Mesenchymal stem cell (in vitro differentiated cells and primary cell): ENCODE data around the gene OLFM4.
"Not testable (repeated sequence)": the region's sequence is repeated elsewhere in the genome, so short reads cannot be mapped to it uniquely, and the experiment has no call there.

Experiments used
- DNase-seq: peaks from one replicate; pipeline ENCODE4 v3.0.0-alpha.2; 2013
- H2AFZ ChIP-seq: one replicate; pipeline ENCODE4 v1.6.1; 2013; ENCODE audit warnings: low read depth, mild to moderate bottlenecking, control low read depth, inconsistent platforms, low read length, moderate library complexity
- H2AK5ac ChIP-seq: 2 replicates; pipeline ENCODE4 v1.6.1; 2013; ENCODE audit warnings: low read length, moderate library complexity, mild to moderate bottlenecking, inconsistent platforms; ENCODE audit not compliant: severe bottlenecking
- H2BK120ac ChIP-seq: one replicate; pipeline ENCODE4 v1.6.1; 2013; ENCODE audit warnings: low read depth, mild to moderate bottlenecking, inconsistent platforms, low read length, moderate library complexity
- H2BK12ac ChIP-seq, 2 experiments: one replicate each; pipeline ENCODE4 v1.6.1; 2013; ENCODE audit warnings: inconsistent platforms in 2 of 2, low read length in 2 of 2, mild to moderate bottlenecking in 2 of 2, moderate library complexity in 2 of 2, control low read depth in 1 of 2
- H2BK15ac ChIP-seq: one replicate; pipeline ENCODE4 v1.6.1; 2013; ENCODE audit warnings: mild to moderate bottlenecking, low read depth, inconsistent platforms; ENCODE audit not compliant: poor library complexity, severe bottlenecking
- H2BK5ac ChIP-seq: 2 replicates; pipeline ENCODE4 v1.6.1; 2013; ENCODE audit warnings: low read depth, mild to moderate bottlenecking, low read length, control low read depth, inconsistent platforms; ENCODE audit not compliant: poor library complexity, severe bottlenecking
- H3K14ac ChIP-seq, 2 experiments: one replicate each; pipeline ENCODE4 v1.6.1; 2013; ENCODE audit warnings: inconsistent platforms in 2 of 2, low read length in 2 of 2, control low read depth in 1 of 2, mild to moderate bottlenecking in 1 of 2, moderate library complexity in 1 of 2
- H3K18ac ChIP-seq, 2 experiments: one replicate each; pipeline ENCODE4 v1.6.1; 2013; ENCODE audit warnings: inconsistent platforms in 2 of 2, low read length in 2 of 2, control low read depth in 1 of 2, low read depth in 1 of 2, mild to moderate bottlenecking in 1 of 2
- H3K23ac ChIP-seq, 2 experiments: one replicate each; pipeline ENCODE4 v1.6.1; 2013; ENCODE audit warnings: inconsistent platforms in 2 of 2, low read length in 2 of 2, mild to moderate bottlenecking in 2 of 2, moderate library complexity in 2 of 2, control low read depth in 1 of 2
- H3K27ac ChIP-seq: 2 replicates; pipeline ENCODE4 v1.5.1; 2013; ENCODE audit warnings: mild to moderate bottlenecking, moderate library complexity, low read length, control low read depth, inconsistent platforms; ENCODE audit not compliant: poor library complexity, severe bottlenecking
- H3K27me3 ChIP-seq, 2 experiments: 2 replicates each; pipeline versions ENCODE4 v1.6.1 to v1.7.0; 2013; ENCODE audit warnings: low read length in 2 of 2, mild to moderate bottlenecking in 2 of 2, moderate library complexity in 2 of 2, control low read depth in 1 of 2, inconsistent platforms in 1 of 2; ENCODE audit not compliant: control insufficient read depth in 1 of 2, insufficient read depth in 1 of 2
- H3K36me3 ChIP-seq, 2 experiments: 2 replicates each; pipeline versions ENCODE4 v1.6.1 to v1.7.0; 2013; ENCODE audit warnings: low read length in 2 of 2, control low read depth in 1 of 2, inconsistent platforms in 1 of 2, low read depth in 1 of 2, mild to moderate bottlenecking in 1 of 2; ENCODE audit not compliant: insufficient read depth in 2 of 2, control insufficient read depth in 1 of 2
- H3K4ac ChIP-seq, 2 experiments: one replicate each; pipeline ENCODE4 v1.6.1; 2013; ENCODE audit warnings: inconsistent platforms in 2 of 2, low read length in 2 of 2, mild to moderate bottlenecking in 2 of 2, moderate library complexity in 2 of 2, control low read depth in 1 of 2, low read depth in 1 of 2
- H3K4me1 ChIP-seq: 2 replicates; pipeline ENCODE4 v1.6.1; 2013; ENCODE audit warnings: low read depth, low read length, control low read depth; ENCODE audit not compliant: control insufficient read depth, insufficient read depth
- H3K4me2 ChIP-seq: 2 replicates; pipeline ENCODE4 v1.6.1; 2013; ENCODE audit warnings: low read length, mild to moderate bottlenecking, inconsistent platforms; ENCODE audit not compliant: poor library complexity, severe bottlenecking
- H3K4me3 ChIP-seq, 2 experiments: 2 replicates each; pipeline versions ENCODE4 v1.5.1 to v1.7.0; 2013; ENCODE audit warnings: low read length in 2 of 2, mild to moderate bottlenecking in 2 of 2, control low read depth in 1 of 2, low read depth in 1 of 2; ENCODE audit not compliant: insufficient read depth in 1 of 2
- H3K79me1 ChIP-seq: replicated peaks from 2 replicates; pipeline ENCODE4 v1.6.1; 2013; ENCODE audit warnings: mild to moderate bottlenecking, control low read depth, low read length, inconsistent platforms; ENCODE audit not compliant: poor library complexity, severe bottlenecking
- H3K9ac ChIP-seq: 2 replicates; pipeline ENCODE4 v1.7.0; 2013; ENCODE audit warnings: mild to moderate bottlenecking, low read length, moderate library complexity
- H3K9me3 ChIP-seq: 2 replicates; pipeline ENCODE4 v1.7.0; 2013; ENCODE audit warnings: mild to moderate bottlenecking, low read length; ENCODE audit not compliant: control insufficient read depth
- H4K8ac ChIP-seq: one replicate; pipeline ENCODE4 v1.6.1; 2013; ENCODE audit warnings: inconsistent platforms, mild to moderate bottlenecking, low read length, moderate library complexity
- H4K91ac ChIP-seq: one replicate; pipeline ENCODE4 v1.6.1; 2013; ENCODE audit warnings: mild to moderate bottlenecking, low read length, inconsistent platforms
- WGBS: methylation state at CpG from one replicate; pipeline ENCODE4 v1.1.7; 2013; ENCODE audit warnings: mixed read lengths; 5-methylcytosine and 5-hydroxymethylcytosine counted together

The OLFM4 gene

GRCh38 chr13:53010374-53011105 lies 18.1 kb upstream of the OLFM4 start:
- Histone ChIP-seq H4K91ac (no peak overlapping the region), H2BK12ac (no peak overlapping the region)
- WGBS = 76% methylated on average over 6 of the region's 7 CpGs

GRCh38 chr13:53012707-53013106 lies 15.9 kb upstream of the OLFM4 start:
- Histone ChIP-seq H3K4me2 (no peak overlapping the region), H2BK5ac (no peak overlapping the region), H3K14ac (no peak overlapping the region), H3K23ac (no peak overlapping the region), H4K91ac (no peak overlapping the region), H4K8ac (no peak overlapping the region), H3K79me1 (no peaks in the 10 kb centered on the region), H3K4me1 (no peaks in the 10 kb centered on the region), H3K27ac (no peak overlapping the region), H3K4ac (no peak overlapping the region), H3K4me3 (no peak overlapping the region), H3K36me3 (no peaks in the 10 kb centered on the region), H2BK12ac (no peak overlapping the region), H2AFZ (no peak overlapping the region), H2BK15ac (no peak overlapping the region), H2BK120ac (no peak overlapping the region), H3K27me3 (no peaks in the 10 kb centered on the region), H3K18ac (no peak overlapping the region), H2AK5ac (no peak overlapping the region), H3K9ac (no peak overlapping the region), H3K9me3 (no peaks in the 10 kb centered on the region)
- WGBS = 94% methylated on average over 3 of the region's 3 CpGs
- DNase-seq = no peak

More at GRCh38 chr13:53010374-53011105, 18.1 kb upstream of the OLFM4 start:
- Histone ChIP-seq H3K27me3 (no peaks in the 10 kb centered on the region), H3K9me3 (no peaks in the 10 kb centered on the region), H2AFZ (no peak overlapping the region), H3K36me3 (no peaks in the 10 kb centered on the region), H3K79me1 (no peaks in the 10 kb centered on the region), H4K8ac (no peak overlapping the region), H3K4me1 (no peaks in the 10 kb centered on the region), H2BK15ac (no peak overlapping the region), H3K9ac (no peak overlapping the region), H2BK120ac (no peak overlapping the region), H3K18ac (no peak overlapping the region), H3K23ac (no peak overlapping the region), H3K4me3 (no peak overlapping the region), H2BK5ac (no peak overlapping the region), H3K4ac (no peak overlapping the region), H3K27ac (no peak overlapping the region), H3K14ac (no peak overlapping the region), H2AK5ac (no peak overlapping the region), H3K4me2 (no peak overlapping the region)
- DNase-seq = no peak

GRCh38 chr13:53013113-53013512 lies 15.5 kb upstream of the OLFM4 start:
- Histone ChIP-seq H3K4me1 (no peaks in the 10 kb centered on the region), H3K4me3 (no peak overlapping the region), H2BK15ac (no peak overlapping the region), H2BK5ac (no peak overlapping the region), H2BK120ac (no peak overlapping the region), H3K36me3 (no peaks in the 10 kb centered on the region), H3K9ac (no peak overlapping the region), H3K14ac (no peak overlapping the region), H2BK12ac (no peak overlapping the region), H4K91ac (no peak overlapping the region), H3K27me3 (no peaks in the 10 kb centered on the region), H2AK5ac (no peak overlapping the region), H3K79me1 (no peaks in the 10 kb centered on the region), H2AFZ (no peak overlapping the region), H3K18ac (no peak overlapping the region), H4K8ac (no peak overlapping the region), H3K9me3 (no peaks in the 10 kb centered on the region), H3K27ac (no peak overlapping the region), H3K4ac (no peak overlapping the region), H3K23ac (no peak overlapping the region), H3K4me2 (no peak overlapping the region)
- WGBS = 66% methylated on average over 3 of the region's 5 CpGs
- DNase-seq = no peak

GRCh38 chr13:53014018-53014417 lies 14.6 kb upstream of the OLFM4 start:
- H2AK5ac ChIP-seq, H3K4me1 ChIP-seq, H2BK12ac ChIP-seq, H3K9me3 ChIP-seq, H3K4me3 ChIP-seq, H2BK15ac ChIP-seq, H4K91ac ChIP-seq, H2BK5ac ChIP-seq, H3K36me3 ChIP-seq, H3K4ac ChIP-seq, H3K79me1 ChIP-seq, H3K23ac ChIP-seq, H3K4me2 ChIP-seq, H3K27ac ChIP-seq, H2BK120ac ChIP-seq, H3K18ac ChIP-seq, H3K14ac ChIP-seq, H4K8ac ChIP-seq, DNase-seq, H2AFZ ChIP-seq, H3K27me3 ChIP-seq, H3K9ac ChIP-seq: not testable (repeated sequence)
- 83% methylated on average over 3 of the region's 3 CpGs for whole genome bisulfite sequencing
